Neural cell (in vitro differentiated cells): ENCODE results near the gene ST6GALNAC3. TPM values are rescaled to one million over a fixed set of nuclear protein-coding genes. Genes with fewer than 3 reads are reported as not detected.

Experiments used
- H2AFZ ChIP-seq: fragments of 200-600, 300-800 bp; sonication (generic), shearing (Covaris generic); 2 replicates; pipeline ENCODE4 v1.6.0; 2014; ENCODE audit warnings: low read depth, mild to moderate bottlenecking, antibody characterized with exemption, low read length, moderate library complexity
- H3F3A ChIP-seq: fragments of 200-600 bp; shearing (Covaris generic); 2 replicates; pipeline ENCODE4 v1.6.1; 2016; ENCODE audit warnings: mild to moderate bottlenecking, moderate library complexity, mixed read lengths, antibody characterized with exemption, low read length; ENCODE audit not compliant: insufficient read depth, poor library complexity, severe bottlenecking
- H3K27ac ChIP-seq: fragments of 200-600, 300-800 bp; sonication (generic), shearing (Covaris generic); 2 replicates; pipeline ENCODE4 v1.5.1; 2014; ENCODE audit warnings: mild to moderate bottlenecking, low read length, moderate library complexity
- H3K27me3 ChIP-seq: fragments of 300-800, 200-600 bp; sonication (generic), shearing (Covaris generic); 2 replicates; pipeline ENCODE4 v1.6.0; 2014; ENCODE audit warnings: mild to moderate bottlenecking, low read depth, low read length, moderate library complexity; ENCODE audit not compliant: insufficient read depth
- H3K36me3 ChIP-seq: fragments of 300-800, 200-600 bp; sonication (generic), shearing (Covaris generic); 2 replicates; pipeline ENCODE4 v1.5.1; 2014; ENCODE audit warnings: mild to moderate bottlenecking, antibody characterized with exemption, low read length, moderate library complexity; ENCODE audit not compliant: insufficient read depth
- H3K4me2 ChIP-seq: fragments of 300-800, 200-600 bp; sonication (generic), shearing (Covaris generic); 2 replicates; pipeline ENCODE4 v1.6.0; 2014; ENCODE audit warnings: mild to moderate bottlenecking, low read length
- H3K4me3 ChIP-seq: fragments of 300-800, 200-600 bp; sonication (generic), shearing (Covaris generic); 2 replicates; pipeline ENCODE4 v1.5.1; 2014; ENCODE audit warnings: mild to moderate bottlenecking, low read length, moderate library complexity
- H3K79me2 ChIP-seq: fragments of 200-600 bp; shearing (Covaris generic); replicated peaks from 2 replicates; pipeline ENCODE4 v1.6.0; 2014; ENCODE audit warnings: mild to moderate bottlenecking, low read length, moderate library complexity; ENCODE audit not compliant: insufficient read depth
- H3K9ac ChIP-seq: fragments of 300-800, 200-600 bp; sonication (generic), shearing (Covaris generic); 2 replicates; pipeline ENCODE4 v1.6.1; 2016; ENCODE audit warnings: mild to moderate bottlenecking, low read length, mixed read lengths
- H3K9me2 ChIP-seq: fragments of 200-600 bp; shearing (Covaris generic); 2 replicates; pipeline ENCODE4 v1.6.1; 2016; ENCODE audit warnings: mild to moderate bottlenecking, low read length, mixed read lengths; ENCODE audit not compliant: insufficient read depth
- H3K9me3 ChIP-seq: fragments of 200-600, 300-800 bp; sonication (generic), shearing (Covaris generic); 2 replicates; pipeline ENCODE4 v1.6.1; 2016; ENCODE audit warnings: mild to moderate bottlenecking, mixed run types, low read length, moderate library complexity, mixed read lengths
- H4K20me1 ChIP-seq: fragments of 200-600 bp; shearing (Covaris generic); 2 replicates; pipeline ENCODE4 v1.6.1; 2016; ENCODE audit warnings: mild to moderate bottlenecking, mixed run types; ENCODE audit not compliant: insufficient read depth
- CTCF ChIP-seq: fragments of 450-650 bp; IDR thresholded peaks from 2 replicates; pipeline ENCODE4 v1.5.1; 2014; ENCODE audit warnings: antibody characterized with exemption, mild to moderate bottlenecking, moderate library complexity; ENCODE audit not compliant: poor library complexity, severe bottlenecking
- EP300 ChIP-seq: fragments of 450-650 bp; conservative IDR thresholded peaks from 2 replicates; pipeline ENCODE4 v1.6.1; 2014; ENCODE audit warnings: antibody characterized with exemption, mild to moderate bottlenecking, moderate library complexity; ENCODE audit not compliant: poor library complexity, severe bottlenecking
- EZH2 ChIP-seq: fragments of 200-600, 300-800 bp; shearing (Covaris generic), sonication (generic); IDR thresholded peaks from 2 replicates; pipeline ENCODE4 v1.6.1; 2014; ENCODE audit warnings: antibody characterized with exemption, low read length, borderline replicate concordance, mild to moderate bottlenecking; ENCODE audit not compliant: insufficient read depth, poor library complexity, severe bottlenecking
- MXI1 ChIP-seq: fragments of 450-650 bp; conservative IDR thresholded peaks from 2 replicates; pipeline ENCODE4 v1.6.1; 2014; ENCODE audit warnings: antibody characterized with exemption, mild to moderate bottlenecking; ENCODE audit not compliant: poor library complexity, severe bottlenecking
- POLR2AphosphoS5 ChIP-seq: IDR thresholded peaks from 2 replicates; pipeline ENCODE4 v1.6.1; 2012
- RAD21 ChIP-seq: fragments of 450-650 bp; conservative IDR thresholded peaks from 2 replicates; pipeline ENCODE4 v1.6.1; 2014; ENCODE audit warnings: antibody characterized with exemption, mild to moderate bottlenecking, moderate library complexity
- REST ChIP-seq: IDR thresholded peaks from 2 replicates; pipeline ENCODE4 v1.6.1; 2012; ENCODE audit warnings: borderline replicate concordance
- SMC3 ChIP-seq: fragments of 450-650 bp; conservative IDR thresholded peaks from 2 replicates; pipeline ENCODE4 v1.6.1; 2014; ENCODE audit warnings: antibody characterized with exemption, mild to moderate bottlenecking, moderate library complexity; ENCODE audit not compliant: poor library complexity
- TAF1 ChIP-seq: IDR thresholded peaks from 2 replicates; pipeline ENCODE4 v1.6.1; 2012; ENCODE audit warnings: low read depth
- polyA plus RNA-seq: library from polyadenylated mRNA; depleted of rRNA; stranded (reverse); fragments of >200 nt; gene quantifications from 2 replicates; pipeline ENCODE4 v1.2.3, GENCODE V29; 2014

ST6GALNAC3 gene
- polyA plus RNA-seq, 1 donor from 2014 or later, result 3.6 TPM

- TF ChIP-seq EZH2 (no peak), RAD21 (no peak), CTCF (no peak), REST (no peak), TAF1 (no peak), MXI1 (no peak), POLR2AphosphoS5 (no peak), EP300 (no peak)
- Histone ChIP-seq H4K20me1 (no peaks in the 10 kb centered on the region), H3K4me3 (no peak overlapping the region)
These were observed 123.9 kb downstream of the ST6GALNAC3 start for GRCh38 chr1:76198452-76198851.

GRCh38 chr1:76202670-76203069, 128.1 kb downstream of the ST6GALNAC3 start:
- H3K9me3 ChIP-seq, result no peaks in the 10 kb centered on the region
- no peaks in the 10 kb centered on the region for H3K79me2 ChIP-seq
- H3K9me2 ChIP-seq, result no peaks in the 10 kb centered on the region
- no peak overlapping the region for H2AFZ ChIP-seq
- no peak for TF ChIP-seq EZH2
- TF ChIP-seq MXI1, result no peak
- no peak for TF ChIP-seq RAD21
- TF ChIP-seq EP300, result no peak
- no peak for TF ChIP-seq REST
- TF ChIP-seq TAF1, result no peak
- no peak for TF ChIP-seq POLR2AphosphoS5
- TF ChIP-seq SMC3, result no peak
- TF ChIP-seq CTCF, result no peak
- no peak overlapping the region for H3K9ac ChIP-seq
- H3K4me3 ChIP-seq, result no peak overlapping the region
- no peak overlapping the region for H3K4me2 ChIP-seq
- no peaks in the 10 kb centered on the region for H3K27me3 ChIP-seq
- H3K36me3 ChIP-seq, result no peaks in the 10 kb centered on the region
- no peak overlapping the region for H3K27ac ChIP-seq
- H3F3A ChIP-seq, result no peaks in the 10 kb centered on the region
- H4K20me1 ChIP-seq, result no peaks in the 10 kb centered on the region

More at GRCh38 chr1:76198452-76198851, 123.9 kb downstream of the ST6GALNAC3 start:
- H3F3A ChIP-seq, result no peaks in the 10 kb centered on the region
- no peaks in the 10 kb centered on the region for H3K36me3 ChIP-seq
- no peak overlapping the region for H2AFZ ChIP-seq
- no peaks in the 10 kb centered on the region for H3K9me2 ChIP-seq
- no peak overlapping the region for H3K4me2 ChIP-seq
- H3K79me2 ChIP-seq, result no peaks in the 10 kb centered on the region
- no peaks in the 10 kb centered on the region for H3K9me3 ChIP-seq
- no peak overlapping the region for H3K9ac ChIP-seq
- no peak overlapping the region for H3K27ac ChIP-seq
- no peaks in the 10 kb centered on the region for H3K27me3 ChIP-seq
